T-helper 2 cell treated with Interferon-gamma antibody and Interleukin-4, amounts not matched to agents 100 ng/mL and 5 ng/mL, for 36 hours (primary cell): ENCODE measurements around the gene CENPE. TPM values are rescaled to one million over a fixed set of nuclear protein-coding genes. Genes with fewer than 3 reads are reported as not detected.

Source experiments
- intact Hi-C: fragments of 100-400 bp; cut with micrococcal nuclease; formaldehyde crosslinking; loops from one replicate; pipeline ENCODE4 v1.15.1; 2023
- total RNA-seq: library from RNA; stranded (reverse); gene quantifications from 2 replicates; pipeline ENCODE4 v1.2.3, GENCODE V29; 2022

The CENPE gene
- total RNA-seq, 1 donor from 2014 or later, result 47.6 TPM

DNA sequence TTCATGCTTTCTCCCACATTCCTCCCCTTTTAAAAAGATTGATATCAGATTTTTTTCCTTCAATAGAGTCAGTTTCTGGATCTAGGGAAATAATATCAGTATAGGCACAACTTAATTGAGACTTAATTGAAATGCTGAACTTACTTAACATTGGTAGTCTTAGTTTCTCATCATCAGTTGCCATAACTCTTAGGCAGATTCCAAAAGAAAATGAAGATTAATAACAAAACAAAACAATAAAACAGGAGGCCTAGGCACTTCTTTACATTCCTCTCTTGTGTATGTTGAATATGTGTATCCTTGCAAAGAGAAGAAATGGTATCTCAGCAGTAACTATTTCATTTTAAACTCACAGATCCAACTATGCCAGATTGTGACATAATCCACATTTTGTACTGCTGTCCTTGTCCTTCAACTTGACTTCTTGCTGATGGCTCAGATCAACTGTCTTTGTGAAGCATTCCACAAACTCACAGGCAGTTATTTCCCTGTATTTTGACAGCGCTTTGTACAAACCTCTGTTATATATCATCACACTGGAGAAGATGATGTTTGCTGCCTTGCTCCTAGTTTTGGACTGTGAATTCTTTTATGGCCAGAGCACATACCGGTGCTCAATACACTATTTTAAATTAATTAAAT lies 112.5 kb downstream of the CENPE start:
- intact Hi-C loops, result no loop called here

DNA sequence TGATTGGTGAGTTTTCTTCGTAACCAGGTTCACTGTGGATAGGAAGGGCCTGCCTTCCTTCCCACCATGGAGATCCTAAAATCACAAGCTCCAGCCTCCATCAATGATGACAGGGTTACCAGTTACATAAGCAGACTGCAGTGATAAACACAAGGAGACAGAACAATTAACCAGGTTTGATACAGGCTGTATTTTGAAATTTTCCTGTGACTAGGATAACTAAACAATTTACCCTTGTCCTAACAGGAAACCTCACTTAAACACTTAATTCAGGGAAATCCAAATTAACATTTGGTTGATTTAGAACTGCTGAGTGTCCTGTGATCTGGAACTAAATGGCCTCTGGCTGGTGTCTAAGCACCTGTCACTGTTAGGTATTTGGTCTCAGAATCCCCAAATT lies 118.5 kb downstream of the CENPE start:
- intact Hi-C loops, result loop anchor here (5.0 to 10.0 kb wide), 3 partner anchors 118 to 1735 kb away; partner anchors contain the start of genes CENPE, NFKB1 and PPP3CA

DNA sequence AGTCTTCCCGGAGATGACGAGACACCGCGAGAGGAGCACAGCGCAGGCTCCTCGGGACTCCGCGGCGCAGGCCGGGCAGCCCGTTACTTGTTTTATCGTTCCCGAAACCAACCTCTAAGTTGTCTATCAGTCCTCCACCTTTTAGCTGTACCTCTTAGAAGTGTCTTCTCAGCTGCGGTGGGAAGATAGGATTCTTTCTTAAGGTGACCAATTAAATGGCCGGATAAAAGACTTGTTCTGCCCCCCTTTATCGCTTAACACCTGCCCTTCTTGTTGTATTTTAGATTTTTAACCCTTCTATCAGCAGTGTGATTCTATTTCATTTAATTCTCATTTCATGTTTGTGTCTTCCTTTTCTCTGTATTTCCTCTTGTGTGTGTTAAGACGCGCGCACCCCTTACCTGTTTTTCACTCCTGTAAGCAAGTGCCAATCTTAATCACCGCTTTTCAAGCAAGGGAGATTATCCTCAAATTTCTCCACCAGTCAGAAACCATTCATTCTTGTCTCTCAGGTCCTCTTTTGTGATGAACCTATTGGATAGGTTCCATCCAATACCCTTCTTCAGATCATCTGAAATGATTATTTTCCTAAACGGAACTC lies 121.3 kb downstream of the CENPE start, which contains the start of gene SLC9B2:
Gene SLC9B2, minus strand, starts transcription at position 15 of the 601 bp plus-strand sequence. CDS start 9,211 bp downstream, outside the sequence.
- intact Hi-C loops, result loop anchor here (1.0 to 10.0 kb wide), 10 partner anchors 14 to 1732 kb away; partner anchors contain the start of genes BDH2, CENPE, NFKB1 and PPP3CA

DNA sequence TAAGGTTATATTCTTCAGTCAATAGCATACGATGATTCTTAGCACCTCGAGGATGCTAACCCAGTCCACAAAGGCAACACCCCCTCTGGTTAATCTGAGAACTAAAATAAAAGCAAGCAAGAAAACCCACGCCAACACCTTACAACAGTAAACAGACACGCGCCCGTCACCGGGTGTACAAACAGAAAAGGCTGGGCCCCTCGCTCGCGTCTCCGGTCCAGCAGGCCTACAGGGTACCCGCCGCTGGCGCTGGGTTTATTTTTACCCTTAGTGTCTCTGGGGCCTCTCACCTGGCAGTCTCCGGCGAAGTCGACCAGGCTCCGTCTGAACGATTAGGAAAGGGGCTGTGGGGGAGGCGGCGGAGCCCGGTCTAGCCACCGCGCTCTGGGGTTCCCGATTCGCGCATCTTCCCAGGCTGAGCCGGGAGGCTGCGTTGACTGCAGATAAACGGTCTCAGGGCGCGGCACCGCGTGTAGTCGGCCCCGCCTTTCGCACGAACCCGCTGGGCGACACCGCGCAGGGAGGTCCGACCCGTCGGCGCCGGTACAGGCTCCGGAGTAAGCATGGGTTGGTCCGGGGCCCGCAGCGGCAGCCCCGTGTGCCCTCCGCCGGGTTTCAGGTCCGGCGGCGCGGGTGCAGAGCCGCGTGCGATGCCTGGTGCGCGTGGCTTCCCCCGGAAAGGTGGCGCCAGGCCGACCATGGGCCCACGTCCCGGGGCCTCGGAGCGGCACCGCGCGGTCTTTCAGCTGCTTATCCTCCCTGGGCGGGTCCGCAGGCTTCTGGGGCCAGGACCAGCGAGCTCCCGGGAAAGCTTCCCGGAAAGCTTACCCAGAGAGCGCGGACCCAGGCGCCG lies 122.0 kb downstream of the CENPE start:
- intact Hi-C loops, result loop anchor here (1.0 to 10.0 kb wide), 10 partner anchors 15 to 1731 kb away; partner anchors contain the start of genes BDH2, CENPE, NFKB1 and PPP3CA

DNA sequence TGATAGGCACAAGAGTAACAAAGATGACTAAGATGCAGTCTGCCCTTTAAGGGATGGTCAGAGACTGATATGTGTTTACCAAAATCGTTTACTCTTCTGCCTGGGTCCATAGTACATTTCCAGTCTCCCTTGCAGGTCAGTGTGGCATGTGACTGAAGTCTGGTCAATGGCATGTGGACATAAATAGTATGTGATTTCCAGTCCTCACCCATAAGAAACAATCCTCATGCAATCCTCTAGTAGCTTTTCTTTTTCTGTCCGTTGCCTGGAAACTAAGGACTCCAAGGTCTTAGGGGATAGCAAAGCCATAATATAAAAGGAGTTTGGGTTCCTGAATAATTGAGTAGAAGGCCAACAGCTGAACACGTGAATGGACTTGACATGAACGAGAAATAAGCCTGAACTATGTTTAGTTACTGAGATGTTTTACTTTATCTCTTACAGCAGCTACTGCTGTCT lies 122.7 kb downstream of the CENPE start:
- intact Hi-C loops, result loop anchor here (5.0 to 10.0 kb wide), 3 partner anchors 122 to 1731 kb away; partner anchors contain the start of genes CENPE, NFKB1 and PPP3CA

- intact Hi-C loops, result loop anchor here (5.0 to 10.0 kb wide), 3 partner anchors 122 to 1730 kb away; partner anchors contain the start of genes CENPE, NFKB1 and PPP3CA
Observed at GRCh38 chr4:103074744-103075434, 123.3 kb downstream of the CENPE start.

- intact Hi-C loops, result loop anchor here (10.0 kb wide), 2 partner anchors 569 to 1729 kb away; partner anchors contain the start of genes NFKB1 and PPP3CA
Observed at GRCh38 chr4:103073792-103074438, 124.2 kb downstream of the CENPE start.

GRCh38 chr4:103067841-103068547 lies 130.1 kb downstream of the CENPE start:
- intact Hi-C loops, result no loop called here

GRCh38 chr4:103060453-103061148 lies 137.5 kb downstream of the CENPE start:
- intact Hi-C loops, result no loop called here

Other genes starting within 250 kb of the CENPE start
- 0.48 and 0.61 TPM in 2 replicates for gene SLC9B1, start 178.6 kb downstream of the CENPE start, total RNA-seq
- 22.9 and 27.5 TPM in 2 replicates for gene SLC9B2, start 121.6 kb downstream of the CENPE start, total RNA-seq
- gene BDH2, start 98.5 kb downstream of the CENPE start, total RNA-seq, result 15.8 and 15.9 TPM in 2 replicates